WTC11 (cell line): Measurements from ENCODE around the gene WDR27. TPM values are rescaled to one million over a fixed set of nuclear protein-coding genes. Genes with fewer than 3 reads are reported as not detected.

ENCODE experiments used
- ATAC-seq: fragments of 200-7000 bp; cut with Tn5 transposase; 2 replicates; pipeline ENCODE4 v1.10.0; 2021; ENCODE audit warnings: mild to moderate bottlenecking, moderate library complexity
- CTCF ChIA-PET: fragments of 300-600 bp; sonication (Branson Sonifier 250); formaldehyde crosslinking; loops from one replicate; lab custom pipeline; 2021; ENCODE audit warnings: antibody characterized with exemption; lab: Charles Lee
- POLR2A ChIA-PET: fragments of 350-600 bp; sonication (Branson Sonifier 250); formaldehyde crosslinking; loops from one replicate; lab custom pipeline; 2021; ENCODE audit warnings: antibody characterized with exemption; lab: Charles Lee
- DNase-seq: peaks from one replicate; pipeline ENCODE4 v3.0.0; 2021; ENCODE audit warnings: low spot score
- H3K27ac Mint-ChIP-seq: 2 replicates; pipeline ENCODE4 v1.8.0; 2021; ENCODE audit warnings: mixed read lengths
- H3K27me3 Mint-ChIP-seq: 2 replicates; pipeline ENCODE4 v1.8.0; 2021; ENCODE audit warnings: low read depth, mild to moderate bottlenecking, moderate library complexity, mixed read lengths
- H3K36me3 Mint-ChIP-seq: 2 replicates; pipeline ENCODE4 v1.8.0; 2021; ENCODE audit warnings: mixed read lengths
- H3K4me1 Mint-ChIP-seq: 2 replicates; pipeline ENCODE4 v1.8.0; 2022; ENCODE audit warnings: mixed read lengths
- H3K4me3 Mint-ChIP-seq: 2 replicates; pipeline ENCODE4 v1.8.0; 2021; ENCODE audit warnings: mild to moderate bottlenecking, moderate library complexity, mixed read lengths
- H3K9me3 Mint-ChIP-seq: 2 replicates; pipeline ENCODE4 v1.8.0; 2021; ENCODE audit warnings: mixed read lengths
- ATF1 ChIP-seq: sonication (generic); formaldehyde crosslinking; IDR thresholded peaks from 2 replicates; pipeline ENCODE4 v1.8.1; 2023; ENCODE audit warnings: mild to moderate bottlenecking, moderate library complexity, missing genetic modification reagents
- ATF2 ChIP-seq: sonication (generic); formaldehyde crosslinking; IDR thresholded peaks from 2 replicates; pipeline ENCODE4 v1.8.1; 2022; ENCODE audit warnings: low read depth, missing genetic modification reagents, borderline replicate concordance
- CREB1 ChIP-seq: sonication (generic); formaldehyde crosslinking; IDR thresholded peaks from 2 replicates; pipeline ENCODE4 v1.8.0; 2023; ENCODE audit warnings: mild to moderate bottlenecking, missing genetic modification reagents
- ELF4 ChIP-seq: sonication (generic); formaldehyde crosslinking; IDR thresholded peaks from 2 replicates; pipeline ENCODE4 v1.8.1; 2022; ENCODE audit warnings: low read depth, mild to moderate bottlenecking, moderate library complexity, missing genetic modification reagents
- ERG ChIP-seq: fragments of 250-450 bp; sonication (Bioruptor Pico); IDR thresholded peaks from 2 replicates; pipeline ENCODE4 v1.8.0; 2021; ENCODE audit warnings: mild to moderate bottlenecking
- GTF2I ChIP-seq: fragments of 250-450 bp; sonication (Bioruptor Pico); conservative IDR thresholded peaks from 2 replicates; pipeline ENCODE4 v1.4.0; 2021; ENCODE audit warnings: mild to moderate bottlenecking
- MLX ChIP-seq: sonication (generic); formaldehyde crosslinking; IDR thresholded peaks from 2 replicates; pipeline ENCODE4 v1.8.1; 2023; ENCODE audit warnings: mild to moderate bottlenecking, missing genetic modification reagents, moderate library complexity
- NR2C2 ChIP-seq: sonication (generic); formaldehyde crosslinking; IDR thresholded peaks from 2 replicates; pipeline ENCODE4 v1.8.0; 2022; ENCODE audit warnings: mild to moderate bottlenecking, missing genetic modification reagents
- OVOL2 ChIP-seq: fragments of 250-450 bp; sonication (Bioruptor Pico); IDR thresholded peaks from 2 replicates; pipeline ENCODE4 v1.9.0; 2021; ENCODE audit warnings: mild to moderate bottlenecking, borderline replicate concordance
- PRRX2 ChIP-seq: fragments of 250-450 bp; sonication (Bioruptor Pico); IDR thresholded peaks from 2 replicates; pipeline ENCODE4 v1.8.0; 2021; ENCODE audit warnings: mild to moderate bottlenecking
- SMAD4 ChIP-seq: sonication (generic); formaldehyde crosslinking; IDR thresholded peaks from 2 replicates; pipeline ENCODE4 v1.8.0; 2022; ENCODE audit warnings: mild to moderate bottlenecking, missing genetic modification reagents
- TEAD4 ChIP-seq: sonication (generic); formaldehyde crosslinking; IDR thresholded peaks from 2 replicates; pipeline ENCODE4 v1.8.0; 2022; ENCODE audit warnings: mild to moderate bottlenecking, missing genetic modification reagents
- ZBTB43 ChIP-seq: sonication (generic); formaldehyde crosslinking; IDR thresholded peaks from 2 replicates; pipeline ENCODE4 v1.8.1; 2023; ENCODE audit warnings: mild to moderate bottlenecking, missing genetic modification reagents
- ZNF219 ChIP-seq: sonication (generic); formaldehyde crosslinking; IDR thresholded peaks from 2 replicates; pipeline ENCODE4 v1.8.0; 2023; ENCODE audit warnings: missing genetic modification reagents, mild to moderate bottlenecking, borderline replicate concordance
- ZNF232 ChIP-seq: sonication (generic); formaldehyde crosslinking; IDR thresholded peaks from 2 replicates; pipeline ENCODE4 v1.8.0; 2022; ENCODE audit warnings: mild to moderate bottlenecking, missing genetic modification reagents
- total RNA-seq: library from RNA; stranded (reverse); gene quantifications from 3 replicates; pipeline ENCODE4 v1.2.3, GENCODE V29; 2021
- TF ChIP-seq, protein P1 (sequence below): sonication (generic); formaldehyde crosslinking; IDR thresholded peaks from 2 replicates; pipeline ENCODE4 v1.8.0; 2023; ENCODE audit warnings: missing genetic modification reagents, mild to moderate bottlenecking, borderline replicate concordance
- TF ChIP-seq, protein P2 (sequence below): sonication (generic); formaldehyde crosslinking; IDR thresholded peaks from 2 replicates; pipeline ENCODE4 v1.8.0; 2022; ENCODE audit warnings: mild to moderate bottlenecking, missing genetic modification reagents
- TF ChIP-seq, protein P3 (sequence below): sonication (generic); formaldehyde crosslinking; IDR thresholded peaks from 2 replicates; pipeline ENCODE4 v1.8.1; 2022; ENCODE audit warnings: missing genetic modification reagents, borderline replicate concordance
- TF ChIP-seq, protein P4 (sequence below): sonication (generic); formaldehyde crosslinking; IDR thresholded peaks from 2 replicates; pipeline ENCODE4 v1.8.0; 2022; ENCODE audit warnings: mild to moderate bottlenecking, missing genetic modification reagents

Gene WDR27
- total RNA-seq, 1 experiment from 2014 or later: 126 TPM

- TF ChIP-seq, protein P1, sequence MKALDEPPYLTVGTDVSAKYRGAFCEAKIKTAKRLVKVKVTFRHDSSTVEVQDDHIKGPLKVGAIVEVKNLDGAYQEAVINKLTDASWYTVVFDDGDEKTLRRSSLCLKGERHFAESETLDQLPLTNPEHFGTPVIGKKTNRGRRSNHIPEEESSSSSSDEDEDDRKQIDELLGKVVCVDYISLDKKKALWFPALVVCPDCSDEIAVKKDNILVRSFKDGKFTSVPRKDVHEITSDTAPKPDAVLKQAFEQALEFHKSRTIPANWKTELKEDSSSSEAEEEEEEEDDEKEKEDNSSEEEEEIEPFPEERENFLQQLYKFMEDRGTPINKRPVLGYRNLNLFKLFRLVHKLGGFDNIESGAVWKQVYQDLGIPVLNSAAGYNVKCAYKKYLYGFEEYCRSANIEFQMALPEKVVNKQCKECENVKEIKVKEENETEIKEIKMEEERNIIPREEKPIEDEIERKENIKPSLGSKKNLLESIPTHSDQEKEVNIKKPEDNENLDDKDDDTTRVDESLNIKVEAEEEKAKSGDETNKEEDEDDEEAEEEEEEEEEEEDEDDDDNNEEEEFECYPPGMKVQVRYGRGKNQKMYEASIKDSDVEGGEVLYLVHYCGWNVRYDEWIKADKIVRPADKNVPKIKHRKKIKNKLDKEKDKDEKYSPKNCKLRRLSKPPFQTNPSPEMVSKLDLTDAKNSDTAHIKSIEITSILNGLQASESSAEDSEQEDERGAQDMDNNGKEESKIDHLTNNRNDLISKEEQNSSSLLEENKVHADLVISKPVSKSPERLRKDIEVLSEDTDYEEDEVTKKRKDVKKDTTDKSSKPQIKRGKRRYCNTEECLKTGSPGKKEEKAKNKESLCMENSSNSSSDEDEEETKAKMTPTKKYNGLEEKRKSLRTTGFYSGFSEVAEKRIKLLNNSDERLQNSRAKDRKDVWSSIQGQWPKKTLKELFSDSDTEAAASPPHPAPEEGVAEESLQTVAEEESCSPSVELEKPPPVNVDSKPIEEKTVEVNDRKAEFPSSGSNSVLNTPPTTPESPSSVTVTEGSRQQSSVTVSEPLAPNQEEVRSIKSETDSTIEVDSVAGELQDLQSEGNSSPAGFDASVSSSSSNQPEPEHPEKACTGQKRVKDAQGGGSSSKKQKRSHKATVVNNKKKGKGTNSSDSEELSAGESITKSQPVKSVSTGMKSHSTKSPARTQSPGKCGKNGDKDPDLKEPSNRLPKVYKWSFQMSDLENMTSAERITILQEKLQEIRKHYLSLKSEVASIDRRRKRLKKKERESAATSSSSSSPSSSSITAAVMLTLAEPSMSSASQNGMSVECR (CRISPR knock-in tag): no peak
- no peak for TF ChIP-seq ELF4 (CRISPR knock-in tag)
- TF ChIP-seq, protein P2, sequence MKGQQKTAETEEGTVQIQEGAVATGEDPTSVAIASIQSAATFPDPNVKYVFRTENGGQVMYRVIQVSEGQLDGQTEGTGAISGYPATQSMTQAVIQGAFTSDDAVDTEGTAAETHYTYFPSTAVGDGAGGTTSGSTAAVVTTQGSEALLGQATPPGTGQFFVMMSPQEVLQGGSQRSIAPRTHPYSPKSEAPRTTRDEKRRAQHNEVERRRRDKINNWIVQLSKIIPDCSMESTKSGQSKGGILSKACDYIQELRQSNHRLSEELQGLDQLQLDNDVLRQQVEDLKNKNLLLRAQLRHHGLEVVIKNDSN: no peak
- no peak for TF ChIP-seq ERG (CRISPR knock-in tag)
- TF ChIP-seq OVOL2 (CRISPR knock-in tag): no peak
- no peak for TF ChIP-seq ZBTB43 (CRISPR knock-in tag)
- TF ChIP-seq ZNF232: no peak
These were observed 133.3 kb downstream of the WDR27 start (continued) for GRCh38 chr6:169568314-169569087.

- Mint-ChIP-seq H3K4me3 (no peak overlapping the region), H3K4me1 (no peaks in the 10 kb centered on the region), H3K9me3 (no peaks in the 10 kb centered on the region), H3K36me3 (peaks cover 5% of the 10 kb centered on the region), H3K27ac (no peak overlapping the region), H3K27me3 (no peaks in the 10 kb centered on the region)
- POLR2A ChIA-PET: no interaction called here
- DNase-seq (no peak), ATAC-seq (no peak)
- CTCF ChIA-PET: no interaction called here
- TF ChIP-seq, protein P3, sequence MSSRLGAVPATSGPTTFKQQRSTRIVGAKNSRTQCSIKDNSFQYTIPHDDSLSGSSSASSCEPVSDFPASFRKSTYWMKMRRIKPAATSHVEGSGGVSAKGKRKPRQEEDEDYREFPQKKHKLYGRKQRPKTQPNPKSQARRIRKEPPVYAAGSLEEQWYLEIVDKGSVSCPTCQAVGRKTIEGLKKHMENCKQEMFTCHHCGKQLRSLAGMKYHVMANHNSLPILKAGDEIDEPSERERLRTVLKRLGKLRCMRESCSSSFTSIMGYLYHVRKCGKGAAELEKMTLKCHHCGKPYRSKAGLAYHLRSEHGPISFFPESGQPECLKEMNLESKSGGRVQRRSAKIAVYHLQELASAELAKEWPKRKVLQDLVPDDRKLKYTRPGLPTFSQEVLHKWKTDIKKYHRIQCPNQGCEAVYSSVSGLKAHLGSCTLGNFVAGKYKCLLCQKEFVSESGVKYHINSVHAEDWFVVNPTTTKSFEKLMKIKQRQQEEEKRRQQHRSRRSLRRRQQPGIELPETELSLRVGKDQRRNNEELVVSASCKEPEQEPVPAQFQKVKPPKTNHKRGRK: no peak
- TF ChIP-seq GTF2I (CRISPR knock-in tag): no peak
- no peak for TF ChIP-seq CREB1
- TF ChIP-seq, protein P4, sequence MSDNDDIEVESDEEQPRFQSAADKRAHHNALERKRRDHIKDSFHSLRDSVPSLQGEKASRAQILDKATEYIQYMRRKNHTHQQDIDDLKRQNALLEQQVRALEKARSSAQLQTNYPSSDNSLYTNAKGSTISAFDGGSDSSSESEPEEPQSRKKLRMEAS: no peak
- TF ChIP-seq MLX: no peak
- no peak for TF ChIP-seq SMAD4 (CRISPR knock-in tag)
- no peak for TF ChIP-seq ELF4 (CRISPR knock-in tag)
- TF ChIP-seq ZNF219 (CRISPR knock-in tag): no peak
- TF ChIP-seq NR2C2 (CRISPR knock-in tag): no peak
- TF ChIP-seq TEAD4 (CRISPR knock-in tag): no peak
- no peak for TF ChIP-seq OVOL2 (CRISPR knock-in tag)
- no peak for TF ChIP-seq PRRX2 (CRISPR knock-in tag)
- no peak for TF ChIP-seq ATF1 (CRISPR knock-in tag)
- TF ChIP-seq ATF2 (CRISPR knock-in tag): no peak
These were observed 134.0 kb downstream of the WDR27 start for GRCh38 chr6:169567819-169568218.
